ENCODE data around the gene LRRIQ4.
A peak's percentile ranks its signal among the peaks of the same experiment; 100 is the strongest.

The LRRIQ4 gene

DNA sequence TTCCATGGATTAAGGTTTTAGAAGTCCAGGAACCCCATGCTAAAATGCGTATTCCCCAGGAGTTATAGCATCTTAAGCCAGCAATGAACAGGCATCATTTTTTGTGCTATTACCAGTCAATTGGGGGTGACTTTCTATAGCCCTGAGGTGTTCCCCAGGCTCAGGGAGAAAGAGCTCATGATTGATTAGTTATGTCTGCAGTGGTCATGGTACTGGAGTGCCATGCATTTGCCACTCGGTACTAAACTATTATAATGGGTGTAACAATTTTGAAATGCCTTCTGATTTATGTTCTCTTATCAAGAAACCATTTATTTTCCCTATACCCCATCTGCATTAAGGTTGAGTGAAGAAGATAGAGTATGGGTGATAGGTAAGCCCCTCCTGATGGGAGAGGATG lies 45.1 kb downstream of the LRRIQ4 start:
- no peaks in the 10 kb centered on the region for H3K9me3 Mint-ChIP-seq
- ATAC-seq (replicated peaks) (no peak), DNase-seq (no peak)
- no peaks in the 10 kb centered on the region for H3K4me1 Mint-ChIP-seq
- H3K27ac Mint-ChIP-seq: no peak overlapping the region
- no peaks in the 10 kb centered on the region for H3K36me3 Mint-ChIP-seq
- H3K4me3 Mint-ChIP-seq: no peak overlapping the region
- peaks cover 0 to 4% of the 10 kb centered on the region in 2 donors for H3K27me3 Mint-ChIP-seq

DNA sequence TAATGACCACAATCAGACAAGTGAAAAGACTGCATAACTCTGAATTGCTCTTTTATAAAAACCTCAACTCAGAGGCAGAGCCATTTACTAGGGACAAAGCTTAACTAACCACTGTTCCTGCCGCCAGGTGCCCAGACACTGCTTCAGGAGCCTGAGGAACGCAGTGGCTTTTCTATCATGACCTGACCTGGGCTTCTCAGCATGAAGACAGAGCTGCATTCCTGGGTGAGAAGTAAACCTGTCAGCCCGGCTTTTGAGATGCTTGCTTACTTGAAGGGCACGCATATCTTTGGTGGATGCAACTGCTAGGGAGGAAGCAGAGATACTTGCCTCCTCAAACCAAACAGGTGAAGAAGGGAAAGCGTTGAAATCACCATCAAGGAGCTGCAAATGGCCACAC lies 49.2 kb downstream of the LRRIQ4 start:
- peaks cover 16 to 28% of the 10 kb centered on the region in 2 donors for H3K4me1 Mint-ChIP-seq
- no peak for ATAC-seq (replicated peaks)

GRCh38 chr3:169863458-169863899 lies 50.8 kb downstream of the LRRIQ4 start:
- Mint-ChIP-seq H3K4me3 (peak overlapping the region in 1 of 2 donors; percentile 25), H3K27ac (no peak overlapping the region), H3K27me3 (no peaks in the 10 kb centered on the region), H3K9me3 (no peaks in the 10 kb centered on the region), H3K4me1 (peaks cover 16 to 28% of the 10 kb centered on the region in 2 donors), H3K36me3 (peaks cover 0 to 3% of the 10 kb centered on the region in 2 donors)
- peak; percentile 52 for DNase-seq
- peak; percentile 41 to 56 for ATAC-seq (replicated peaks)

More for the DNA sequence above, 49.2 kb downstream of the LRRIQ4 start:
- Mint-ChIP-seq H3K27me3 (no peaks in the 10 kb centered on the region), H3K9me3 (no peaks in the 10 kb centered on the region), H3K27ac (no peak overlapping the region), H3K4me3 (no peak overlapping the region), H3K36me3 (peaks cover 0 to 3% of the 10 kb centered on the region in 2 donors)
- DNase-seq: no peak

DNA sequence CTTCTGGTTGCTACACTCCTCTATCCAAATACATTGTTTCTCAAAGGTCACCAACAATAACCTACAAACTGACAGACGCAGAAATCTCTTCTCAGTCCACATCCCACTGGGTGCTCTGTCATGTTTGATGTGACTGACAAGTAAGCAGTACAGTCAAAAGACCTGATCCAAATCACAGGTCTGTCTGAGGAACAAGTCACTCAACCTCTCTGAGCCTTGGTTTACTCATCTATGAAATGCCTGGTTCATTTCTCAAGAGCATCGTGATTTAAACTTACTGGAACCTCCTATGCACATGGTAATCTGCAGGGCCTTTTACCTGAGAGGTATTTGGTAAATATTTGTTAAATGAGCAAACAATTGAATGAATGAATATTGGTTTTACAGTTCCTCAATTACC lies 51.6 kb downstream of the LRRIQ4 start:
- DNase-seq: no peak

DNA sequence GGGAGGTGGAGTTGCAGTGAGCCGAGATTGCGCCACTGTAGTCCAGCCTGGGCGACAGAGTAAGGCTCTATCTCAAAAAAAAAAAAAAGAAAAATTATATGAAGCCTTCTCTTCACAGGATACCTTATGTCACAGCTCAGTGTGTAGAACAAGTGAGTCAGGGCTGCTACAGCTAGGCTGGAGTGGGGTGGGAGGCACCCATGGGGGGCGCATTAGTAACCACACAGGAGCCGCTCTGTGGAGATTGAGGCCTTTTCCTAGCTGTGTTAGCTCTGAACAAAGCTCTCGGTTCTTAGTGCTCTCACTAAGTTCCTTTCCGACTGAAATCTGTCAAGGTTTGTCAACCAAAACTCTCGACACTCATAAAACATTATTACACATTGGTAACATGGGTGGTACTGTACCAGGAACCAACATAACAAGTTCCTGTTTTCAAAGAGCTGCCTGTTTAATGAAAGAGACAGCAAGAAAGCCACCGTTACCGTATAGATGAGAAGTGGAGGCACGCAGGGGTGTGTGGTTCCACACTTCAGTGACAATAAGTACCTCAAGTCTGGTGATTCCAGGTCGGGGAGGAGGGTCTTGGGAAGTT lies 52.6 kb downstream of the LRRIQ4 start:
- peaks cover 19 to 36% of the 10 kb centered on the region in 2 donors for H3K4me1 Mint-ChIP-seq
- peak; percentile 13 for DNase-seq
- H3K36me3 Mint-ChIP-seq: peaks cover 0 to 3% of the 10 kb centered on the region in 2 donors
- ATAC-seq (replicated peaks): peak; percentile 92
- no peaks in the 10 kb centered on the region for H3K9me3 Mint-ChIP-seq
- H3K27ac Mint-ChIP-seq: peak overlapping the region; percentile 89
- H3K27me3 Mint-ChIP-seq: no peaks in the 10 kb centered on the region
- peak overlapping the region; percentile 31 to 33 for H3K4me3 Mint-ChIP-seq

More for the DNA sequence above, 51.6 kb downstream of the LRRIQ4 start:
- no peak for ATAC-seq (replicated peaks)
- Mint-ChIP-seq H3K9me3 (no peaks in the 10 kb centered on the region), H3K36me3 (peaks cover 0 to 3% of the 10 kb centered on the region in 2 donors), H3K4me3 (no peak overlapping the region), H3K27ac (no peak overlapping the region), H3K4me1 (peaks cover 16 to 28% of the 10 kb centered on the region in 2 donors), H3K27me3 (no peaks in the 10 kb centered on the region)

DNA sequence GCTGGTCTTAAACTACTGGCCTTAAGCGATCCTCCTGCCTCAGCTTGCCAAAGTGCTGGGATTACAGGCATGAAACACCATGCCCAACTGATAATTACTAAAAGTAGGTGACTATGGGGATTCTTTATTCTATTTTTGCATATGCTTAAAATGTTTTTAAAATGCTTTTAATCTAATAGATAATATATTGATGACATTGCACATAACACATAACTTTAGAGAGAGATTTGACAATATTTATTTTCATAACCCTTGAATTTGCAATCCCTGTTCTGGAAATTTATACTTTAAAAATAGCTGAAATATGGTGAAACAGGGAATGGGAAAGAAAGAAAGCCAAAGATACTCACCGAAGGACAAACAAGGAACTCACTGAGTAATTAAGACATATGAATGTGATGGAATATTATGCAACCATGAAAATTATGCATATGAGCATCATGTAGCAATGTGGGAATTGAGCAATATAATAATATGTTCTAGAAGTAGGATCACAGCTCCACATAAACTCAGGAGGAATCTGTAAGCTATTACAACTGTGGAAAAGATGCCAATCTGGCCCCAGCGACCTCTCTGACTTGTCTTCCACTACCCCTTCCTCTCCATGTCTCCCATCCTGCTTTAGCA lies 55.0 kb downstream of the LRRIQ4 start:
- Mint-ChIP-seq H3K4me3 (no peak overlapping the region), H3K27ac (no peak overlapping the region), H3K27me3 (no peaks in the 10 kb centered on the region), H3K9me3 (no peaks in the 10 kb centered on the region), H3K4me1 (peaks cover 28 to 52% of the 10 kb centered on the region in 2 donors), H3K36me3 (peaks cover 0 to 3% of the 10 kb centered on the region in 2 donors)
- no peak for DNase-seq
- no peak for ATAC-seq (replicated peaks)

GRCh38 chr3:169868369-169868768 lies 55.7 kb downstream of the LRRIQ4 start:
- no peak overlapping the region for H3K4me3 Mint-ChIP-seq

GRCh38 chr3:169869484-169870220 lies 57.0 kb downstream of the LRRIQ4 start, which contains the start of gene LRRC31:
TSS of gene LRRC31 (minus strand) at chr3:169869935. CDS start at chr3:169869807, 128 bp downstream.
- no peak within 1 kb of the TSS for H3K4me3 Mint-ChIP-seq
- no peak for DNase-seq
- peaks cover 22 to 40% of the 10 kb centered on the region in 2 donors for H3K4me1 Mint-ChIP-seq
- ATAC-seq (replicated peaks): no peak
- H3K27me3 Mint-ChIP-seq: no peaks in the 10 kb centered on the region
- H3K9me3 Mint-ChIP-seq: no peaks in the 10 kb centered on the region
- H3K36me3 Mint-ChIP-seq: peaks cover 0 to 3% of the 10 kb centered on the region in 2 donors
- H3K27ac Mint-ChIP-seq: peak within 1 kb of the TSS; percentile 15

More at GRCh38 chr3:169868369-169868768, 55.7 kb downstream of the LRRIQ4 start:
- Mint-ChIP-seq H3K9me3 (no peaks in the 10 kb centered on the region), H3K4me1 (peaks cover 28 to 51% of the 10 kb centered on the region in 2 donors), H3K27me3 (no peaks in the 10 kb centered on the region), H3K36me3 (peaks cover 0 to 3% of the 10 kb centered on the region in 2 donors), H3K27ac (no peak overlapping the region)
- no peak for DNase-seq
- no peak for ATAC-seq (replicated peaks)

- DNase-seq (no peak), ATAC-seq (replicated peaks) (peak in 1 of 2 donors; percentile 33)
- H3K9me3 Mint-ChIP-seq: no peaks in the 10 kb centered on the region
- no peaks in the 10 kb centered on the region for H3K27me3 Mint-ChIP-seq
- no peak overlapping the region for H3K4me3 Mint-ChIP-seq
- no peaks in the 10 kb centered on the region for H3K36me3 Mint-ChIP-seq
- H3K4me1 Mint-ChIP-seq: peaks cover 12 to 24% of the 10 kb centered on the region in 2 donors
- peak overlapping the region; percentile 57 for H3K27ac Mint-ChIP-seq
Observed at GRCh38 chr3:169871129-169871886, 58.6 kb downstream of the LRRIQ4 start.

DNA sequence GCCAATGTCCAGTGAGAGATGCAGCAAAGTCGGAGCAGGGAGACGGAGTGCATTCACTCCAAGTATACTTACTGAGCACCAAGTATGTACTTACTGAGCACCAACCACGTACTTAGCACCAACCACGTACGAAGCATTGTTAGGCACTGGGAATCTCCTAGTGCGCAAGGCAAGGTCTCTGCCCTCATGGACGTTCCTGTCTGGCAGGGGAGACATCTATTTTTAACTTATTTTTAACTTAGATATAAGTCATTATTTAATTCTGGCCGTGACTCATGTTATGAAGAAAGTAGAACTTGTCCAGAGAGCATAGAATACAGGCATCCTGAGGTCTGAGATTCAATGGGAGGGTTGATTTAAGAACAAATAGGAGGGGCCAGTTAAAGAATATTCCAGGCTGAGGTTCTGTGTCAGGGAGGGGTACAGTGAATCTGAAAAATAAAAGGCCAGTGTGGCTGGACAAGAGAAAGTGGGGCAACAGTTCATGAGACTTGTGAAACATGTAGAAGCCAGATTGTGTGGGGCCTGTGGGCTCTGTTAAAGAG lies 66.4 kb downstream of the LRRIQ4 start:
- no peaks in the 10 kb centered on the region for H3K27me3 Mint-ChIP-seq
- H3K9me3 Mint-ChIP-seq: no peaks in the 10 kb centered on the region
- no peak overlapping the region for H3K4me3 Mint-ChIP-seq
- no peaks in the 10 kb centered on the region for H3K36me3 Mint-ChIP-seq
- H3K27ac Mint-ChIP-seq: no peak overlapping the region
- ATAC-seq (replicated peaks) (no peak), DNase-seq (no peak)
- H3K4me1 Mint-ChIP-seq: peaks cover 1 to 5% of the 10 kb centered on the region in 2 donors

- Mint-ChIP-seq H3K4me3 (no peak overlapping the region), H3K9me3 (peaks cover 0 to 2% of the 10 kb centered on the region in 2 donors), H3K36me3 (no peaks in the 10 kb centered on the region), H3K27me3 (no peaks in the 10 kb centered on the region), H3K27ac (no peak overlapping the region), H3K4me1 (peaks cover 1 to 11% of the 10 kb centered on the region in 2 donors)
- no peak for ATAC-seq (replicated peaks)
- DNase-seq: no peak
Observed at GRCh38 chr3:169879845-169880575, 67.3 kb downstream of the LRRIQ4 start.

- ATAC-seq (replicated peaks) (no peak), DNase-seq (no peak)
- Mint-ChIP-seq H3K27ac (no peak overlapping the region), H3K4me1 (peaks cover 1 to 11% of the 10 kb centered on the region in 2 donors), H3K4me3 (no peak overlapping the region), H3K9me3 (peaks cover 0 to 2% of the 10 kb centered on the region in 2 donors), H3K27me3 (no peaks in the 10 kb centered on the region), H3K36me3 (no peaks in the 10 kb centered on the region)
Observed at GRCh38 chr3:169880576-169881250, 68.0 kb downstream of the LRRIQ4 start.

GRCh38 chr3:169886671-169887070 lies 74.0 kb downstream of the LRRIQ4 start:
- Mint-ChIP-seq H3K4me1 (peaks cover 0 to 7% of the 10 kb centered on the region in 2 donors), H3K27me3 (no peaks in the 10 kb centered on the region), H3K9me3 (peaks cover 0 to 4% of the 10 kb centered on the region in 2 donors), H3K36me3 (no peaks in the 10 kb centered on the region), H3K27ac (no peak overlapping the region), H3K4me3 (no peak overlapping the region)
- ATAC-seq (replicated peaks): no peak
- DNase-seq: no peak
